ENCODE results near the gene CAMTA1. TPM values are rescaled to one million over a fixed set of nuclear protein-coding genes. Genes with fewer than 3 reads are reported as not detected.
A peak's percentile ranks its signal among the peaks of the same experiment; 100 is the strongest.

The CAMTA1 gene
- total and polyA plus RNA-seq, 4 donors, result 18.0 to 93.5 (median 35.8) TPM

DNA sequence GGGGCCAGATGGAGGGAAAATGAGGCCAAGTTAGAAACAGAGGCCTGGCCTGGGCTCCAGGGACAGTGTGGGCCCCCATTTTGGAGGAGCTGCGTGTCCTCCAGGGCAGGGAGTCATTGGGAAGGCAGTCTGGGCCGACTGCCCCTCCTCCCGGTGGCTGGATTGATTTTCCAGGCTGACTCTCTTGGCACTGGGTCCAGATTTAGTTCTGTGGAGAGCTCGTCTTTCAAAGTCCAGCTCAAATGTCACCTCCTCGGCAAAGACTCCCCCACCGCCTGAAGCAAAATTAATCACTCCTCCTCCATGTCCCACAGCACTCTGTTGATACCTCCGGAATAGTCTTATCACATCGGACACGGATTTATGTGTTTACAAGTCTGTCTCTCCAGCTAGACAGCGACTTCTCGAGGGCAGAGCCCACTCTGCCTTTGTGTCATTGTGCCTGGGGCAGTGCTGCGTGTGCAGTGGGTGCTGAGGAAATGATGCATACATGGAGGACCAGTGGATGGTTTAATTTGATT, 175.1 kb downstream of the CAMTA1 start (continued):
- TF ChIP-seq REST (IDR thresholded peaks at IDR 0.05) (peak; percentile 28), YY1 (IDR thresholded peaks at IDR 0.05) (peak; percentile 65)

GRCh38 chr1:6960860-6961259, 175.6 kb downstream of the CAMTA1 start:
- DNase-seq (ENCODE audit: low spot score), result no peak
- Histone ChIP-seq H3K9ac (ENCODE audit: low read depth in 1 of 2, low read length in 2 of 2) (no peak overlapping the region), H3K4me3 (ENCODE audit: low read depth in 1 of 3, low read length in 3 of 3) (no peak overlapping the region), H3K4me1 (ENCODE audit: control insufficient read depth in 4 of 4, insufficient read depth in 4 of 4, low read length in 3 of 4) (peaks cover 4 to 38% (median 28%) of the 10 kb centered on the region in 4 donors), H3K36me3 (ENCODE audit: control insufficient read depth in 4 of 4, insufficient read depth in 3 of 4, low read depth in 1 of 4, low read length in 3 of 4) (no peaks in the 10 kb centered on the region), H3K9me3 (ENCODE audit: control insufficient read depth in 4 of 4, low read length in 3 of 4) (no peaks in the 10 kb centered on the region), H3K27me3 (ENCODE audit: control insufficient read depth in 4 of 4, insufficient read depth in 4 of 4, low read length in 3 of 4) (no peaks in the 10 kb centered on the region), H3K27ac (ENCODE audit: low read depth in 1 of 2, low read length in 2 of 2) (no peak overlapping the region)
- TF ChIP-seq, protein P1, sequence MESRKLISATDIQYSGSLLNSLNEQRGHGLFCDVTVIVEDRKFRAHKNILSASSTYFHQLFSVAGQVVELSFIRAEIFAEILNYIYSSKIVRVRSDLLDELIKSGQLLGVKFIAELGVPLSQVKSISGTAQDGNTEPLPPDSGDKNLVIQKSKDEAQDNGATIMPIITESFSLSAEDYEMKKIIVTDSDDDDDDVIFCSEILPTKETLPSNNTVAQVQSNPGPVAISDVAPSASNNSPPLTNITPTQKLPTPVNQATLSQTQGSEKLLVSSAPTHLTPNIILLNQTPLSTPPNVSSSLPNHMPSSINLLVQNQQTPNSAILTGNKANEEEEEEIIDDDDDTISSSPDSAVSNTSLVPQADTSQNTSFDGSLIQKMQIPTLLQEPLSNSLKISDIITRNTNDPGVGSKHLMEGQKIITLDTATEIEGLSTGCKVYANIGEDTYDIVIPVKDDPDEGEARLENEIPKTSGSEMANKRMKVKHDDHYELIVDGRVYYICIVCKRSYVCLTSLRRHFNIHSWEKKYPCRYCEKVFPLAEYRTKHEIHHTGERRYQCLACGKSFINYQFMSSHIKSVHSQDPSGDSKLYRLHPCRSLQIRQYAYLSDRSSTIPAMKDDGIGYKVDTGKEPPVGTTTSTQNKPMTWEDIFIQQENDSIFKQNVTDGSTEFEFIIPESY (IDR thresholded peaks at IDR 0.05), result no peak
- 91% methylated on average over 3 of the region's 3 CpGs for WGBS

DNA sequence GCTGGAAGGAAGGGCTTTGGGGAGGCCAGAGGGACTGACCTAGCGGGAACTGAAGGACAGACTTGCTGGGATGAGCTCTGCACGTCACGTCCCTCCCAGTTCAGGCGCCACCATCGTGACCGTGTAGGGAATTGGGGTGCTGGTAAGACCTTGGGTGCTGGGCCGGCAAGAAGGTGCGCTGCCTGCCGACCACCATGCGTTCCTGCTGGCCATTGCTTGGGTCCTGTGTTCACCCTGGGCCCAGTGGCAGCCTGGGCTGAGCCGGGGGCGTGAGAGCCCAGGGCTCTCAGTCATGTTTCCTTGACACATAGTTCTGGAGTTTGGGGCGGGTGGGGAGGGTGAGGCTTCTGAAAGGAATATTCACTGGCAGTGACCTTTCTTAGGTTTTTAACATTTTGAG, 176.0 kb downstream of the CAMTA1 start:
- Histone ChIP-seq H3K4me3 (ENCODE audit: low read depth in 1 of 3, low read length in 3 of 3) (no peak overlapping the region), H3K4me1 (ENCODE audit: control insufficient read depth in 4 of 4, insufficient read depth in 4 of 4, low read length in 3 of 4) (peaks cover 4 to 38% (median 28%) of the 10 kb centered on the region in 4 donors), H3K36me3 (ENCODE audit: control insufficient read depth in 4 of 4, insufficient read depth in 3 of 4, low read depth in 1 of 4, low read length in 3 of 4) (no peaks in the 10 kb centered on the region), H3K9me3 (ENCODE audit: control insufficient read depth in 4 of 4, low read length in 3 of 4) (no peaks in the 10 kb centered on the region), H3K27ac (ENCODE audit: low read depth in 1 of 2, low read length in 2 of 2) (no peak overlapping the region), H3K9ac (ENCODE audit: low read depth in 1 of 2, low read length in 2 of 2) (no peak overlapping the region), H3K27me3 (ENCODE audit: control insufficient read depth in 4 of 4, insufficient read depth in 4 of 4, low read length in 3 of 4) (no peaks in the 10 kb centered on the region)
- 93% methylated on average over 13 of the region's 13 CpGs for WGBS
- no peak for TF ChIP-seq YY1 (IDR thresholded peaks at IDR 0.05)
- no peak for TF ChIP-seq FOXA1 (IDR thresholded peaks at IDR 0.05)
- TF ChIP-seq, protein P1 (IDR thresholded peaks at IDR 0.05), result no peak
- TF ChIP-seq ATF3 (IDR thresholded peaks at IDR 0.05), result no peak
- no peak for TF ChIP-seq HNF4G (IDR thresholded peaks at IDR 0.05)
- TF ChIP-seq TAF1 (conservative IDR thresholded peaks at IDR 0.05), result no peak
- no peak for TF ChIP-seq SP1 (IDR thresholded peaks at IDR 0.05)
- DNase-seq (ENCODE audit: low spot score), result no peak

Data from liver (tissue), 9 donors.